ENCODE data around the gene WNT5A.

GRCh38 chr3:55511895-55512570 lies 24.9 kb upstream of the WNT5A start:
- TF ChIP-seq CTCF (IDR thresholded peaks at IDR 0.05; ENCODE audit: insufficient read depth, low read depth, low read length) (no peak), EZH2 (IDR thresholded peaks at IDR 0.05; ENCODE audit: insufficient read depth, low read length) (no peak)

Data from astrocyte (in vitro differentiated cells and primary cell).